Measurements from ENCODE around the gene MEN1. TPM values are rescaled to one million over a fixed set of nuclear protein-coding genes. Genes with fewer than 3 reads are reported as not detected.

Gene MEN1
- total RNA-seq, 1 experiment from 2014 or later: 46.1 TPM

GRCh38 chr11:64793271-64794160 is 16.8 kb downstream of the MEN1 start:
- ChIA-PET CTCF (no interaction called here), POLR2A (ENCODE audit: unreplicated experiment) (no interaction called here)
- ATAC-seq: no peak

DNA sequence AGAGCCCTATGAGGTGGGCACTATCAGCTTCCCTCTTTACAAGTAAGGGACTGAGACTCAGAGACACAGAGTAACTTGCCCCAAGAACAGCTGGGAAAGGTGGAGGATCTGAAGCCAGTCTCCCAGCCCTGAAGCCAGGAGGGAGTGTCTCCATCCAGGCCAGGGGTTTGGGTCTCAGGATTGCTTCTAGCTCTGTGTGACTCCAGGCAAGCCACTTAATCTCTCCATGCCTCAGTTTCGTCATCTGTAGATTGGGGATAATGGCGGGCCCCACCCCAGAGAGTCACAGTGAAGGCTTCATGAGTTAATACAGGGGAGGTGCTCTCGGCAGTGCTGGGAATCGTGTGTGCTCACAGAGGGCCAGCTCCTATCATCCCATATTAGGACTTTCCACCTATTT is 17.9 kb downstream of the MEN1 start:
- Histone ChIP-seq H3K9me3 (ENCODE audit: low read length) (no peaks in the 10 kb centered on the region), H3K27me3 (ENCODE audit: low read length) (no peaks in the 10 kb centered on the region), H3K4me1 (ENCODE audit: insufficient read depth, low read length) (no peaks in the 10 kb centered on the region), H3K4me2 (ENCODE audit: low read length) (no peak overlapping the region), H3K4me3 (ENCODE audit: low read length) (no peak overlapping the region), H3K36me3 (ENCODE audit: low read depth, low read length) (peaks cover 8% of the 10 kb centered on the region; the same call in 1 of the 2 replicates), H3F3A (ENCODE audit: low read length, unreplicated experiment) (no peaks in the 10 kb centered on the region), H4K20me1 (ENCODE audit: low read length) (no peaks in the 10 kb centered on the region), H3K27ac (ENCODE audit: low read length) (no peak overlapping the region), H2AFZ (ENCODE audit: low read length) (no peak overlapping the region), H3K9me2 (replicated peaks; ENCODE audit: low read length) (no peaks in the 10 kb centered on the region), H3K79me2 (ENCODE audit: low read length) (no peaks in the 10 kb centered on the region), H3K9ac (ENCODE audit: low read length) (no peak overlapping the region)
- intact Hi-C loops (cut with micrococcal nuclease): no loop called here
- no TSS peak for BruUV-seq (replicated peaks)
- ChIA-PET CTCF (no interaction called here), POLR2A (ENCODE audit: unreplicated experiment) (no interaction called here)
- DNase-seq (no peak), ATAC-seq (no peak)
- no peak for TF ChIP-seq EZH2 (IDR thresholded peaks at IDR 0.05; ENCODE audit: low read length, unreplicated experiment)
- TF ChIP-seq, protein P1, sequence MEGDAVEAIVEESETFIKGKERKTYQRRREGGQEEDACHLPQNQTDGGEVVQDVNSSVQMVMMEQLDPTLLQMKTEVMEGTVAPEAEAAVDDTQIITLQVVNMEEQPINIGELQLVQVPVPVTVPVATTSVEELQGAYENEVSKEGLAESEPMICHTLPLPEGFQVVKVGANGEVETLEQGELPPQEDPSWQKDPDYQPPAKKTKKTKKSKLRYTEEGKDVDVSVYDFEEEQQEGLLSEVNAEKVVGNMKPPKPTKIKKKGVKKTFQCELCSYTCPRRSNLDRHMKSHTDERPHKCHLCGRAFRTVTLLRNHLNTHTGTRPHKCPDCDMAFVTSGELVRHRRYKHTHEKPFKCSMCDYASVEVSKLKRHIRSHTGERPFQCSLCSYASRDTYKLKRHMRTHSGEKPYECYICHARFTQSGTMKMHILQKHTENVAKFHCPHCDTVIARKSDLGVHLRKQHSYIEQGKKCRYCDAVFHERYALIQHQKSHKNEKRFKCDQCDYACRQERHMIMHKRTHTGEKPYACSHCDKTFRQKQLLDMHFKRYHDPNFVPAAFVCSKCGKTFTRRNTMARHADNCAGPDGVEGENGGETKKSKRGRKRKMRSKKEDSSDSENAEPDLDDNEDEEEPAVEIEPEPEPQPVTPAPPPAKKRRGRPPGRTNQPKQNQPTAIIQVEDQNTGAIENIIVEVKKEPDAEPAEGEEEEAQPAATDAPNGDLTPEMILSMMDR (conservative IDR thresholded peaks at IDR 0.05; ENCODE audit: low read depth, low read length): no peak
- TF ChIP-seq EZH2phosphoT487 (IDR thresholded peaks at IDR 0.05; ENCODE audit: borderline replicate concordance, low read length): no peak

More at GRCh38 chr11:64793271-64794160, 16.8 kb downstream of the MEN1 start:
- BruUV-seq (replicated peaks): no TSS peak
- Histone ChIP-seq H2AFZ (ENCODE audit: low read length) (no peak overlapping the region), H3K9me3 (ENCODE audit: low read length) (no peaks in the 10 kb centered on the region), H3K79me2 (ENCODE audit: low read length) (no peaks in the 10 kb centered on the region), H3F3A (ENCODE audit: low read length, unreplicated experiment) (no peaks in the 10 kb centered on the region), H3K4me2 (ENCODE audit: low read length) (no peak overlapping the region), H3K4me1 (ENCODE audit: insufficient read depth, low read length) (no peaks in the 10 kb centered on the region), H4K20me1 (ENCODE audit: low read length) (no peaks in the 10 kb centered on the region), H3K9ac (ENCODE audit: low read length) (no peak overlapping the region), H3K9me2 (replicated peaks; ENCODE audit: low read length) (no peaks in the 10 kb centered on the region), H3K27me3 (ENCODE audit: low read length) (no peaks in the 10 kb centered on the region), H3K27ac (ENCODE audit: low read length) (no peak overlapping the region), H3K36me3 (ENCODE audit: low read depth, low read length) (peaks cover 8% of the 10 kb centered on the region; the same call in 1 of the 2 replicates), H3K4me3 (ENCODE audit: low read length) (no peak overlapping the region)
- no peak for TF ChIP-seq EZH2phosphoT487 (IDR thresholded peaks at IDR 0.05; ENCODE audit: borderline replicate concordance, low read length)
- no peak for TF ChIP-seq EZH2 (IDR thresholded peaks at IDR 0.05; ENCODE audit: low read length, unreplicated experiment)
- TF ChIP-seq, protein P1 (conservative IDR thresholded peaks at IDR 0.05; ENCODE audit: low read depth, low read length): no peak
- intact Hi-C loops (cut with micrococcal nuclease): no loop called here
- DNase-seq: no peak

GRCh38 chr11:64791781-64792291 is 18.5 kb downstream of the MEN1 start:
- TF ChIP-seq EZH2phosphoT487 (IDR thresholded peaks at IDR 0.05; ENCODE audit: borderline replicate concordance, low read length) (no peak), EZH2 (IDR thresholded peaks at IDR 0.05; ENCODE audit: low read length, unreplicated experiment) (no peak)
- TF ChIP-seq, protein P1 (conservative IDR thresholded peaks at IDR 0.05; ENCODE audit: low read depth, low read length): no peak
- Histone ChIP-seq H4K20me1 (ENCODE audit: low read length) (no peaks in the 10 kb centered on the region), H3K27me3 (ENCODE audit: low read length) (no peaks in the 10 kb centered on the region), H3K9me3 (ENCODE audit: low read length) (no peaks in the 10 kb centered on the region), H3K36me3 (ENCODE audit: low read depth, low read length) (peaks cover 4% of the 10 kb centered on the region; the same call in 1 of the 2 replicates), H3K79me2 (ENCODE audit: low read length) (no peaks in the 10 kb centered on the region), H3K4me2 (ENCODE audit: low read length) (no peak overlapping the region), H3K9me2 (replicated peaks; ENCODE audit: low read length) (no peaks in the 10 kb centered on the region), H3K4me1 (ENCODE audit: insufficient read depth, low read length) (no peaks in the 10 kb centered on the region), H2AFZ (ENCODE audit: low read length) (no peak overlapping the region), H3K9ac (ENCODE audit: low read length) (no peak overlapping the region), H3K27ac (ENCODE audit: low read length) (no peak overlapping the region), H3K4me3 (ENCODE audit: low read length) (no peak overlapping the region), H3F3A (ENCODE audit: low read length, unreplicated experiment) (no peaks in the 10 kb centered on the region)
- ATAC-seq (no peak), DNase-seq (no peak)
- ChIA-PET CTCF (no interaction called here), POLR2A (ENCODE audit: unreplicated experiment) (interaction anchor here (0.6 kb wide), 1 partner anchor 48 kb away, joined by 3 read pairs; no protein-coding TSS in a partner anchor)
- intact Hi-C loops (cut with micrococcal nuclease): no loop called here
- no TSS peak for BruUV-seq (replicated peaks)
